Measurements from ENCODE around the gene SETMAR.
A peak's percentile ranks its signal among the peaks of the same experiment; 100 is the strongest.
"Not testable (repeated sequence)": the region's sequence is repeated elsewhere in the genome, so short reads cannot be mapped to it uniquely, and the experiment has no call there.

Gene SETMAR

GRCh38 chr3:4303187-4304123 lies at the start of gene SETMAR:
Gene SETMAR (plus strand): TSS chr3:4303369. CDS start chr3:4303371, 2 bp downstream.
- DNase-seq (ENCODE audit: low read depth) = peak; percentile 75

DNA sequence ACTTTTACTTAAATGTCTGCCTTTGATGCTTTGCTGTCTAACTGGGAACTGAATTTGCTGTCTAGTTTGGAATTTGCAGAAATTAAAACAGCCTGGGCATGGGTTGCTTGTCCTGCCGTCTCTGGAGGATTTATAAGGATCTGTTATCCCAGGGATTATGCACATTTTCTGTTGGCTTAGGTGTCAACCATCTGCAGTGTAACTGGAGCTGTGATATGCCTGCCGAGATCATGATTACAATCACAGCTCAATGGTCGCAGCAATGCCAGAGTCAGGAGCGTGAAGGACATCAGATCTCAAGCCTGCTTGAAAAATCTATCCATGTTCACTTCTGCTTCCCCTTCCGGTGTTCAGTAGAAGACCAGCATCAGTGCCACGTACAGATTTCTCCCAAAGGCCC lies 41.8 kb upstream of the SETMAR start:
- DNase-seq (ENCODE audit: low read depth) = no peak

GRCh38 chr3:4264040-4264439 lies 39.1 kb upstream of the SETMAR start:
- no peak for DNase-seq (ENCODE audit: low read depth)

DNA sequence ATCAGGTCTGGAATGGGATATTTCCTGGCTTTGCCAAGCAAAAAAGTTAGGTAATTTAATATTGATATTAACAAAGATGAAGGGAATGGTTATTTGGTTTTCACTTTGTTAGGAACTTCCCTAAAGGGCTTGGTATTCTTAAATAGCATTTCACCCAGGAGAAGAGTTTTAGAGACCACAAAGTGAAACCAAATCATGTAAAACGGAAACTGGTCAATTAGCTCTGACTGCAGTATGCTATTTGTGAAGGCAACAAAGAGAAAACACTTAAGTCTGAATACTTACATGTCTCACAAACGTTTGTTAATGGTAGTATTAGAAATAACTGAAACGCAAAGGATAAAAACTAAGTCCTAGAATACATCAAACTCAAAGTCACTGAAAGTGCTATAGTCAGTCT lies 32.4 kb upstream of the SETMAR start:
- DNase-seq (ENCODE audit: low read depth) = no peak

GRCh38 chr3:4271834-4272233 lies 31.3 kb upstream of the SETMAR start:
- DNase-seq (ENCODE audit: low read depth) = no peak

GRCh38 chr3:4279516-4280105 lies 23.6 kb upstream of the SETMAR start:
- no peak for DNase-seq (ENCODE audit: low read depth)

GRCh38 chr3:4281991-4282390 lies 21.2 kb upstream of the SETMAR start:
- DNase-seq (ENCODE audit: low read depth) = no peak

DNA sequence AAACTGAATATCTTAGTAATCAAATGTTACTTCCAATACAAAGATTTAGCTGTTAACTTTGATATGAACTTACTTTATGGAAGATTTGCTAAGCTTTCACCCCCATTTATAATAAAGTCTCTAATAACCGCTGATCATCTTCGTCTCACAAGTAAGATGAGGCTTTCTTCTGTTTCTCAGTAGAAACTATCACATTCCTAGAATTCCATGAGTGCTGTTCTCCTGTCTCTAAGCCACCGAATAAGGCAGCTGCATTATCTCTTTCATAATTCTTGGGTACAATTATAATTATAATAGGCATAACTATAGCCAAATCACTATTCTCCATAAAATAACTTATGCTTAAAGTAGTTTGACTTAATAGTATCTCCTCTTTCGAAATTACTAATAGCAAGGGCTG lies 18.3 kb upstream of the SETMAR start:
- DNase-seq (ENCODE audit: low read depth) = no peak

- DNase-seq (ENCODE audit: low read depth) = no peak
Observed at GRCh38 chr3:4289044-4289443, 14.1 kb upstream of the SETMAR start.

GRCh38 chr3:4290272-4290893 lies 12.8 kb upstream of the SETMAR start:
- no peak for DNase-seq (ENCODE audit: low read depth)

- DNase-seq (ENCODE audit: low read depth) = no peak
Observed at GRCh38 chr3:4292301-4292700, 10.9 kb upstream of the SETMAR start.

DNA sequence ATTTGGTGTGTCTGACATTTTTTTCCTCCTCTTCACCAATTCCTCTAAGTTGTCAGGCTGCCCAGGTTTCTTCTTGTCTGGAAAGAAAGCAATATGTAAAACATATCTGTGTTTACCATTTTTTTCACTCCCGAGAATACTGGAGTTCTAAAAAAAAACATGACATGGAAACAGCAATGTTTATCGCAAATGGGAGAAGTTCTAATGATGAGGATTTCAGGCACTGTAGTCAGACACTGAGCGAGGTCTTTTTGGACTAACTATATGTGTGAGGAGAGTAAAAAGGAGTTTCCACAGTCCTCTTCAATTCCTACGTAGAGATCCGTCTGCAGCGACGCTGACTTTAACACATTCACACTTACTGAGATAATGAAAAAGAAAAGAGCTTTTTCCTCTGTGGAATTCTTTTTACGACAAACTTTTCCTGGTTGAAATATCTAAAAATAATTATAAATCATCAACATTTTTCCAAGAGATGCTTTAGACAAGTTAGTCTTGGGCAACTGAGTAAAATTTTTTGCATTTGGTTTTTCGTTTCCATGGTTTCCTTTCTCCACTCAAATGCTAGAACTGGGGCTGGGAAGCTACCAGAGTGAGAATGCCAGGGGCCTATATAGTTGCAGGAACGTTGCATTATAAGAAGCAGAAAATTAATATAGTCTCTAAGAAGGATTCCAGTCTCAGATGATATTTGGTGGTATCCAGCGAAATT lies 8.4 kb upstream of the SETMAR start:
- no peak for DNase-seq (ENCODE audit: low read depth)

- DNase-seq (ENCODE audit: low read depth) = not testable (repeated sequence)
Observed at GRCh38 chr3:4296454-4296853, 6.7 kb upstream of the SETMAR start.

GRCh38 chr3:4297486-4297885 lies 5.7 kb upstream of the SETMAR start:
- DNase-seq (ENCODE audit: low read depth) = no peak

- no peak for DNase-seq (ENCODE audit: low read depth)
Observed at GRCh38 chr3:4302747-4303146, 422 bp upstream of the SETMAR start.

DNA sequence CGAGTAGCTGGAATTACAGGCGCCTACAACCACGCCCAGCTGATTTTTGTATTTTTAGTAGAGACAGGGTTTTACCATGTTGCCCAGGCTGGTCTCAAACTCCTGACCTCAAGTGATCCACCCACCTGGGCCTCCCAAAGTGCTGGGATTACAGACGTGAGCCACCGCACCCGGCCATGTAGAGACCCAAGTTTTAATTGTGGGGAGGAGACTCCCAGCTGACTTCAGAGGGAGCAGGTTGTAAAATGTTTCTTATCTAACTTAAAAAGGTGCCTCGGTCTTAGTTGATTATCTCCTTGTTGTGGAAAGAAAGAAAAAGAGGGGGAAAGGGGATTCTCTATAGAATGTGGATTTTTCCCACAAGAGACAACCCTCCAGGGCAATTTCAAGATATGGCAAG lies 2.0 kb downstream of the SETMAR start:
- DNase-seq (ENCODE audit: low read depth) = not testable (repeated sequence)

GRCh38 chr3:4306091-4306490 lies 2.9 kb downstream of the SETMAR start:
- no peak for DNase-seq (ENCODE audit: low read depth)

DNA sequence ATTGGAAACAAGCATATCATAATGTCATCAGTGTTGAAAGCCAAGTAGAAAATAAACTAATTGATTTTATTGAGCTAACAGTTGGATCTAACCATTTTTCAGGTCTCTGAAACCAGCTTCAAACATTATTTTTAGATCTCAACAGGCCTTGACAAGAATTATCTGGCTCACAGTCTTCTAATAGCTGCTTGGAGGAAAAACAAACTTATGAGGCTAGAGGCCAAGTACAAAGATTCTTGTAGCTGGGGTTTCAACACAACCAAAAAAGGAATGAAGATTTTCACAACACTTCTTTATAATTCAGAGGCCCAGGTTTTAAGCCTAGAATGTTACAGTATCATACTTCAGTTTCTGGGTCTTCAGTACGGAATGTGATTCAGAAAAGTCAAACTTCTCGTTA lies 3.7 kb downstream of the SETMAR start:
- DNase-seq (ENCODE audit: low read depth) = no peak

GRCh38 chr3:4309491-4310128 lies 6.4 kb downstream of the SETMAR start:
- DNase-seq (ENCODE audit: low read depth) = no peak

DNA sequence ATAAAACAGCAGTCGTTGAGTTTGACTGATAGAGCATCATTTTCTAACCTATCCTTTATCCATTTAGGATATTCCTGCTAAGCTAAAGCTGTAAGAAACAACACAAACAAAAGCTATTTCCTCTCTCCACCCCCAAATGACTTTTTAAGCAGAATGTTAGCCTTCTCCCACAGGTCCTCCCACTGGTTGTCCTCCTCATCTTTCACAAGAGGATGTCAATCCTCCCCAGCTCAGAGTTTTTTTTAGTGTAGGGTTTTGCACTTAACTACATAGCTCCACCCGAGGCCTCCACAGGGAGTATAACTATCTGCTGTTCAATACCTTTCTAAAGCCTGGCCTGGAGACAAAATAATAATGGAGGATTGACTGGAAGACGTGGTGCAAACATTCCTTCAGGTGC lies 7.8 kb downstream of the SETMAR start:
- no peak for DNase-seq (ENCODE audit: low read depth)

- no peak for DNase-seq (ENCODE audit: low read depth)
Observed at GRCh38 chr3:4311496-4311895, 8.3 kb downstream of the SETMAR start.
